GM18873 (cell line): ENCODE results near the gene AMACR.
"Not testable (repeated sequence)": the region's sequence is repeated elsewhere in the genome, so short reads cannot be mapped to it uniquely, and the experiment has no call there.

Experiments
- ATAC-seq: cut with Tn5 transposase; IDR thresholded peaks from one replicate; pipeline ENCODE4 v1.9.1; 2021; ENCODE audit warnings: mild to moderate bottlenecking, moderate library complexity, moderate number of reproducible peaks; ENCODE audit not compliant: unreplicated experiment, low FRiP score

AMACR gene

GRCh38 chr5:34010146-34010545 is 2.3 kb upstream of the AMACR start:
- ATAC-seq, result not testable (repeated sequence)

DNA sequence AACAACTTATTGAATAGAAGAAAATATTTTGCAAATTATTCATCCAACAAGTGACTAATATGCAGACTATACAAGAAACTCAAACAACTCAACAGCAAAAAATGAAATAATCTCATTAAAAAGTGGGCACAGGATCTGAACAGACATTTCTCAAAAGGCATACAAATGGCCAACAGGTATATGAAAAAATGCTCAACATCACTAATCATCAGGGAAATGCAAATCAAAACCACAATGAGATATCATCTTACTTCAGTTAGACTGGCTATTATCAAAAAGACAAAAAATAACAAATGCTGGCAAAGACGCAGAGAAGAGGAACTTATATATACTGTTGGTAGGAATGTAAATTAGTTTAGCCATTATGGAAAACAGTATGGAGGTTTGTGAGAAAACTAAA is 1.8 kb upstream of the AMACR start:
- no peak for ATAC-seq

DNA sequence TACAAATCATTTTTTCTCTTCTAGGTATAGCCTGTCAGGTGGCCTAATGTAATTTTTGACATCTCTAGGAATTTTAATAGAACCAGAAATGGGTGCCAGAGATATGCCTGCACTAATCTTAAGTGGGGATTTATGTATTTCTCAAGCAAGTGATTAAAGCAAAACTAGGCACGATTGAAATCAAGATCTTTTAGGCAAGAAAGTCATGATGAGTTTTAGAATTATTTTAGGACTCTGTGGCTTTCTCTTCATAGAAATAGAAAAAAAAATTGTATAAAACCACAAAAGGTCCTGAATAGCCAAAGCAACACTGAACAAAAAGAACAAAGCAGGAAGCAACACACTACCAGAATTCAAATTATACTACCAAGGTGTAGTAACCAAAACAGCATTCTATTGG is 952 bp upstream of the AMACR start:
- ATAC-seq, result no peak

- no peak for ATAC-seq
Observed at GRCh38 chr5:34007201-34007620, 639 bp downstream of the AMACR start.

DNA sequence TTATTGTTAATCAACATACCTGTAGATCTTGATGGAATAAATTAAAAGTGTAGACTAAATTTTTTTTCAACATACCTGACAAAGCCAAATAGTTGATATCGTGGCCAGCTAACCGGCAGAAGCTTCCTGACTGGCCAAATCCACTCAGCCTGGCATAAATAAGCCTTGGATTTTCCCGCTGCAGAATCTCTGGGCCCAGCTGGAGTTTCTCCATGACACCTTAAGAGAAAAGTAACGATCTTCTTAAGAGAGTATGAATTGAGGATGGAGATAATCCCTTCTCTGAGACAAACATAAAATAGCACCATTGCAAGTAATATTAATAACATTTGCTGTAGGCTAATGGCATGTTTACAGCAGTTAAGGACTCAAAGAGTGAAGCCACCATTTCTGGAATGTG is 2.2 kb downstream of the AMACR start:
- ATAC-seq, result no peak

GRCh38 chr5:34005211-34005610 is 2.6 kb downstream of the AMACR start:
- no peak for ATAC-seq

- ATAC-seq, result no peak
Observed at GRCh38 chr5:34003941-34004340, 3.9 kb downstream of the AMACR start.

DNA sequence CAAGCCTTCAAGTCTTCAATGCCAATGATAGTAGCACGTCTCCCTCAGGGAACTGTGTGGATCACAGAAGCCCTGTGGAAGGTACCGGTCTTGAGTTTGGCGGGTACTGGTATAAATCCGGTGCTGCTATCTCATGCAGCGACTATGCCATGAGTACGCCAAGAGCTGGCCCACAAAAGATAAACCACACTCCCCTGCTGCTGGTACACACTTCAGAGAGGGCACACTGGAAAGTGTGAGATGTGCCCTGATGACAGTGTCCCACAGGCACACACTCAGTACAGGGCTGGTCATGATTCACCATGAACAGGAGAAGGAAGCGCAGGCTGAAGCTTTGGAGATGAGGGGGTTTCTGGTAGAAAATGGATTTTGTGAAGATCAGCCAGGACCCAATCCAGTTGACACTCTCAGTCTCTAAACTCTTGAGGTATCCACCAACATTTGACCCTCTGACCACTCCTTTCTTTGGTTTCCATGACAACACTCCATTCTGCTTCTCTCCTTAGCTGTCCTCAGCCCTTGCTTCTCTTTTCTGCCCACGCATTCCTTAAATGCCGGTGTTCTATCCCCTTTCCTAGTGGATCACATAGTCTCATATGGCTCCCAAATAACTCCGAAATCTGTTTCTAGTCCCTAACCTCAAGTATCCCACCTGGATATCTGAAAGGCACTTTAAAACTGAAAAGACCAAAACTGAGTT is 5.1 kb downstream of the AMACR start:
- ATAC-seq, result no peak

- no peak for ATAC-seq
Observed at GRCh38 chr5:34001241-34001841, 6.5 kb downstream of the AMACR start.

GRCh38 chr5:33999978-34000377 is 7.9 kb downstream of the AMACR start:
- no peak for ATAC-seq

- ATAC-seq, result peak; percentile 71
Observed at GRCh38 chr5:33997331-33997983, 10.4 kb downstream of the AMACR start.

- no peak for ATAC-seq
Observed at GRCh38 chr5:33995865-33996264, 12.0 kb downstream of the AMACR start.

GRCh38 chr5:33994845-33995244 is 13.0 kb downstream of the AMACR start:
- ATAC-seq, result no peak

- ATAC-seq, result no peak
Observed at GRCh38 chr5:33992864-33993263, 15.0 kb downstream of the AMACR start.

DNA sequence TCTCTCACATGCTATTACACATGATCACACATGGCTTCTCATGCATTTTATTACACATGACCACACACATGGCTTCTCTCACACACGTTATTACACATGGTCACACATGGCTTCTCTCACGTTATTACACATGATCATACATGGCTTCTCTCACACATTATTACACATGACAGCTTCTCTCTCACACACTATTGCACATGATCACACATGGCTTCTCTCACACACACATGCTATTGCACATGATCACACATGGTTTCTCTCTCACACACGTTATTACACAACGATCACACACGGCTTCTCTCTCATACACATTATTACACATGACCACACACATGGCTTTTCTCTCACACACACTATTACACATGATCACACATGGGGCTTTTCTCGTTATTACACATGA is 22.4 kb downstream of the AMACR start:
- ATAC-seq, result no peak

DNA sequence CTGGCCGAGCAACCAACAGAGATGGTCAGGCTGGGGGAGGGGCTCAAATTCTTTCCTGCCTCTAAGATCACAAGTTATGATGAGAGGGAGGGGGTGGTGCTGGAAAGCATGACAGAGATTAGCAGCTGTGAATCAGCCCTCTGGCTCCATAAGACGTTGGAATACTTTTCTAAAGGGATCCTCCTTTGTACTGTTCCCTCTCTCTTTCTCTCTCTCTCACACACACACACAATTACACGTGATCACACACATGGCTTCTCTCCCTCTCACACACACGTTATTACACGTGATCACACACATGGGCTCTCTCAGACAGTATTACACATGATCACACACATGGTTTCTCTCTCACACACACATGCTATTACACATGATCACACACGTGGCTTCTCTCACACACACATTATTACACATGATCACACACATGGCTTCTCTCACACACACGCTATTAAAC is 23.2 kb downstream of the AMACR start, which contains the start of gene SLC45A2:
Gene SLC45A2, minus strand, starts transcription at position 23 of the 454 bp plus-strand sequence. CDS start 110 bp downstream, outside the sequence.
- no peak for ATAC-seq

DNA sequence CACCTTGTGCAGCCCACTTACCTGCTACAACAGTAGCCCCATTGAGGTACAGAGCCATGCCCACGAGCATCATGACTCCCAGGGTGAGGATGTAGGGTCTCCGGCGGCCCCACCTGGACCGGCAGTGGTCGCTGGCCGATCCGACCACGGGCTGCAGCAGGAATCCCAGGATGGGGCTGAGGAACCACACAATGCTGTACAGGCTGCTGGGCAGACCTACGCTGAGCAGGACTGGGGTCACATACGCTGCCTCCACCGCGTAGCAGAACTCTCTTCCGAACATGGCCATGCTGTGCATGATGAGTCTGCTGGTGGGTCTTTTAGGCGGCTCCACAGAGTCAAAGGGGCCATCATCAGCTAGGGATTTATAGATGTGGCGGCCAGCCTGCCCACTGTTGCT is 23.7 kb downstream of the AMACR start:
- no peak for ATAC-seq

GRCh38 chr5:33981408-33982162 is 26.3 kb downstream of the AMACR start:
- ATAC-seq, result no peak

- no peak for ATAC-seq
Observed at GRCh38 chr5:33980030-33980429, 27.8 kb downstream of the AMACR start.

GRCh38 chr5:33978306-33978705 is 29.5 kb downstream of the AMACR start:
- no peak for ATAC-seq

DNA sequence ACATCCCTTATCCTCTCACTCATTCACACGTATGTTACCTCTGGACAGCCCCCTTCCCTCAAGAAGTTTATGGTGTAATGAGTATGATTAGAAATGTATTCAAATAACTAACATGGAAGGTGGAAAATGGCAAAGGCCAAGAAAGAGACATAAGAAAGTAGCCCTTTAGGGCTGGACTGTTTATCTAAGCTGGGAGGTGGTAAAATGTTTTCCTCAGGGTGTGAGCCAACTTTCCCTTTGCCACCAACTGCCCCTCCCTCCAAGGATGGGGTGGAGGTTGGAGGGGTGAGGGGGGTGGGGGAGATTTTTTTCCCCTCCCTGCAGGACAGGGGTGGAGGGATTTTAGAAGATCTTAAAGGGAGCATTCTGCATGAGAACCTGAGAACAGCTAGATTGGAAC is 31.5 kb downstream of the AMACR start:
- ATAC-seq, result no peak
